Measurements from ENCODE around the gene RFPL2.

DNA sequence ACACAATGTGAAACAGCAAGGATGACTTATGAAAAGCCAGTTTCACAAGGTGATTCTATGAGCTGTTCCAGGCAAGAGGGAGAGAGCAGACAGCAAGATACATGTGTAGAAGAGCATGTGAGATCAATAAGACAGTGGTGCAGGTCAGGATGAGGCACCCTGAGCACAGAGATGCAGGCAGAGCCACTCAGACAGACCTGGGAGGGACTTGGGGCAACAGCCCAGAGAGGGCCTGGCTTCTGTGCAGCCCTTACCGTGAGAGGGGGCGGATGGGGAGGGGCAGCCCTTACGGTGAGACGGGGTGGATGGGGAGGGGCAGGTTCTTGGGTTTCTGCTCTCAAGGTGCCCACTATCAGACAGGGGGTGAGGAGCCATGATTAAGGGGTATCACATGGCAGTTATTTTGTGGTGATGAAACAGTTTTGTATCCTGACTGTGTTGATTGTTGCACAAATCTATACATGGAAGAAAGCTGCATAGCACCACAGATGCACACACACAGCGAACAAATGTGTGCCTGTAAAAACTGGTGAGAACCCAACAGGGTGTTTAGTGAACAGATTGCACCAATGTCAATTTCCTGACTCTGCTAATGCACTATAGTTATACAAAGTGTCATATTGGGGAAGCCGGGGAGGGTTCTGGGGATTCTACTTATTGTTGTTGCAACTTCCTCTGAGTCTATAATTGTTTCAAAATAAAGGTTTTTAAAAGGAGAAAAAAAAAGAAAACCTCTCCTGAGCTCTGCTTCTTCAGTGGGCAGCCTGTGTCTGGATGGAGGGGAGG, 40.6 kb downstream of the RFPL2 start:
- no peak for TF ChIP-seq SUZ12 (IDR thresholded peaks at IDR 0.05; ENCODE audit: extremely low read depth, insufficient read depth, insufficient read length)
- TF ChIP-seq ZNF274 (IDR thresholded peaks at IDR 0.05; ENCODE audit: low read depth, low read length): no peak
